Endothelial cell of umbilical vein (primary cell): Measurements from ENCODE around the gene DOCK4.

Source experiments
- EZH2 ChIP-seq: IDR thresholded peaks from 2 replicates; pipeline ENCODE4 v1.6.1; 2012; ENCODE audit warnings: borderline replicate concordance, low read depth, mild to moderate bottlenecking, moderate library complexity, low read length, inconsistent platforms; ENCODE audit not compliant: severe bottlenecking
- FOS ChIP-seq: IDR thresholded peaks from 2 replicates; pipeline ENCODE4 v1.6.1; 2011; ENCODE audit warnings: mild to moderate bottlenecking, low read length, moderate library complexity, borderline replicate concordance; ENCODE audit not compliant: insufficient read depth
- GATA2 ChIP-seq: IDR thresholded peaks from 2 replicates; pipeline ENCODE4 v1.7.0; 2011; ENCODE audit warnings: low read depth, mild to moderate bottlenecking, moderate library complexity, mixed read lengths, low read length; ENCODE audit not compliant: insufficient read length, insufficient read depth
- JUN ChIP-seq: IDR thresholded peaks from 2 replicates; pipeline ENCODE4 v1.6.1; 2011; ENCODE audit warnings: borderline replicate concordance, low read depth; ENCODE audit not compliant: insufficient read length, insufficient read depth
- MAX ChIP-seq: IDR thresholded peaks from 2 replicates; pipeline ENCODE4 v1.6.1; 2011; ENCODE audit not compliant: insufficient read depth, insufficient read length
- POLR2A ChIP-seq: IDR thresholded peaks from 2 replicates; pipeline ENCODE4 v1.6.1; 2012; ENCODE audit warnings: low read depth, mild to moderate bottlenecking, control low read depth, low read length
- POLR2AphosphoS5 ChIP-seq: IDR thresholded peaks from 2 replicates; pipeline ENCODE4 v1.6.1; 2012; ENCODE audit warnings: low read depth, mild to moderate bottlenecking, control low read depth, low read length, moderate library complexity; ENCODE audit not compliant: insufficient read depth
- TF ChIP-seq, protein P1 (sequence below), 2 donors: IDR thresholded peaks; 1 replicate in 1 of 2; 2 replicates in 1 of 2; pipeline ENCODE4 v1.5.1; 2011; ENCODE audit warnings: low read length in 2 of 2, mild to moderate bottlenecking in 2 of 2, moderate library complexity in 2 of 2, control low read depth in 1 of 2, inconsistent platforms in 1 of 2, low read depth in 1 of 2; ENCODE audit not compliant: insufficient read depth in 1 of 2; ENCODE audit errors: extremely low read depth in 1 of 2

DNA sequence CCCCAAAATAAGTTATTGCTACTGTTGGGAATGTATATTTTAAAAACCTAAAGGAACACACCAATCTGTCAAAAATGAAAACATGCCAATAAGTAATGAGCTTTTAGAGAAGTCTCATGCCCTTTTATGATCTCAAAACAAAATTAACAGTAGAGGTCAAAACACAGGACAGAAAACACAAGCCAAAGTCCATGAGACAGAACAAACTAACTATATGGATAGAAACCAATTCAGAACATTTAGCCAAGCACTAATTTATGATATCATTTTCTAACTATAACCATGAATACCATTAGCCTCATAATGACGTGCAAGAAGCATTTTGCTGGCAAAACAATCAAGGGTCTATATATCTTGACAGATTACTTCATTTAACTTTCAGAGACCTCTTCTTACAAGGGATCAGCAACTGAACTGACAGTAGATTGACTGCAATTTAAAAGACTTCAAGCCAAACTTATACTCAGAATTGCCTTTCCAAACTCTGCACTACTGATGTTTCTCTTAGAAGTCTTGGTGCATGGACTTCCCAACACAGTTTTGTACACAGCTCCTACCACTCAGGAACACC is 200.9 kb downstream of the DOCK4 start:
- TF ChIP-seq, protein P1, sequence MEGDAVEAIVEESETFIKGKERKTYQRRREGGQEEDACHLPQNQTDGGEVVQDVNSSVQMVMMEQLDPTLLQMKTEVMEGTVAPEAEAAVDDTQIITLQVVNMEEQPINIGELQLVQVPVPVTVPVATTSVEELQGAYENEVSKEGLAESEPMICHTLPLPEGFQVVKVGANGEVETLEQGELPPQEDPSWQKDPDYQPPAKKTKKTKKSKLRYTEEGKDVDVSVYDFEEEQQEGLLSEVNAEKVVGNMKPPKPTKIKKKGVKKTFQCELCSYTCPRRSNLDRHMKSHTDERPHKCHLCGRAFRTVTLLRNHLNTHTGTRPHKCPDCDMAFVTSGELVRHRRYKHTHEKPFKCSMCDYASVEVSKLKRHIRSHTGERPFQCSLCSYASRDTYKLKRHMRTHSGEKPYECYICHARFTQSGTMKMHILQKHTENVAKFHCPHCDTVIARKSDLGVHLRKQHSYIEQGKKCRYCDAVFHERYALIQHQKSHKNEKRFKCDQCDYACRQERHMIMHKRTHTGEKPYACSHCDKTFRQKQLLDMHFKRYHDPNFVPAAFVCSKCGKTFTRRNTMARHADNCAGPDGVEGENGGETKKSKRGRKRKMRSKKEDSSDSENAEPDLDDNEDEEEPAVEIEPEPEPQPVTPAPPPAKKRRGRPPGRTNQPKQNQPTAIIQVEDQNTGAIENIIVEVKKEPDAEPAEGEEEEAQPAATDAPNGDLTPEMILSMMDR (IDR thresholded peaks at IDR 0.05; ENCODE audit: extremely low read depth in 1 of 2, insufficient read depth in 1 of 2, low read depth in 1 of 2, low read length in 2 of 2), result no peak
- TF ChIP-seq POLR2A (no peak), MAX (no peak), JUN (no peak), GATA2 (no peak), FOS (no peak), EZH2 (no peak), POLR2AphosphoS5 (no peak)
